Measurements from ENCODE around the gene MPDZ. TPM values are rescaled to one million over a fixed set of nuclear protein-coding genes. Genes with fewer than 3 reads are reported as not detected.

Gene MPDZ
- total RNA-seq, 1 donor from 2014 or later, result 31.3 TPM

DNA sequence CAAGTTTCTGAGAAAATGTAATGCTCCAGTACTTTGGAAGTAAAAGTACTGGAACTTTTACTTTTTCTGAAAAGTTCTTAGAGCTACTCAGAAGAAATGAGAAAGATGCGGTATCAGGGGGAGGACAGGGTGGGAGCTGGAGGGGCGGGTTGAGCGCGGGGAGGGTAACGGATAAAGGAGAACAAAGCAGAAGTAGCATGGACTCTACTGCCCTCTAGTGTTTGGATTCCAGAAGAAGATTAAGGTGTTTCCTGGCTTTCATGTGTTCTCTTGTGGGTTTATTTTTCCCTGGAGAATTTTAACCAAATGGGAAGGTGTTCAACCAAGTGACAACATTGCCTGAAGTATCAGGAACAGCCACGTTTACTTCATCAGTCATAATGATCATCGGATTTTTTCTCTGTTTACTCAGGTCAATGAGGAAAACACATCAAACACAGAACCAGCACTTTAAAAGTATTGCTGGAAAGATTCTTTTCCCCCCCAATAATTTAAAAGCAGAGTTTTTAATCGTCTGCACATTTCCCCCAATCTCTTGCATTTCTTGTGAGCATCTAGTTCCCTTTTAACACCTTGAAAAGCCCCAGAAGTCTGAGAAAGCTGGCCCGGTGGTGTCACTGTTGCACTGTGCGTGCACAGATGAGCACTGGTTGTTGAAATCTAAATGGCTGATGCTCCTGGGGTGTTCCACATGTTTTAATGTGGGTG lies 190.6 kb downstream of the MPDZ start:
- H3K36me3 ChIP-seq, result no peaks in the 10 kb centered on the region
- ATAC-seq (peak in 1 of 2 donors; percentile 70), DNase-seq (no peak)
- TF ChIP-seq, protein P1, sequence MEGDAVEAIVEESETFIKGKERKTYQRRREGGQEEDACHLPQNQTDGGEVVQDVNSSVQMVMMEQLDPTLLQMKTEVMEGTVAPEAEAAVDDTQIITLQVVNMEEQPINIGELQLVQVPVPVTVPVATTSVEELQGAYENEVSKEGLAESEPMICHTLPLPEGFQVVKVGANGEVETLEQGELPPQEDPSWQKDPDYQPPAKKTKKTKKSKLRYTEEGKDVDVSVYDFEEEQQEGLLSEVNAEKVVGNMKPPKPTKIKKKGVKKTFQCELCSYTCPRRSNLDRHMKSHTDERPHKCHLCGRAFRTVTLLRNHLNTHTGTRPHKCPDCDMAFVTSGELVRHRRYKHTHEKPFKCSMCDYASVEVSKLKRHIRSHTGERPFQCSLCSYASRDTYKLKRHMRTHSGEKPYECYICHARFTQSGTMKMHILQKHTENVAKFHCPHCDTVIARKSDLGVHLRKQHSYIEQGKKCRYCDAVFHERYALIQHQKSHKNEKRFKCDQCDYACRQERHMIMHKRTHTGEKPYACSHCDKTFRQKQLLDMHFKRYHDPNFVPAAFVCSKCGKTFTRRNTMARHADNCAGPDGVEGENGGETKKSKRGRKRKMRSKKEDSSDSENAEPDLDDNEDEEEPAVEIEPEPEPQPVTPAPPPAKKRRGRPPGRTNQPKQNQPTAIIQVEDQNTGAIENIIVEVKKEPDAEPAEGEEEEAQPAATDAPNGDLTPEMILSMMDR (IDR thresholded peaks at IDR 0.05), result peak; percentile 66
- no peaks in the 10 kb centered on the region for H3K4me1 ChIP-seq
- no peak overlapping the region for H3K27ac ChIP-seq
- intact Hi-C loops (cut with DNase I), result no loop called here
- H3K27me3 ChIP-seq (ENCODE audit: low read depth), result no peaks in the 10 kb centered on the region
- no peak overlapping the region for H3K4me3 ChIP-seq
- H3K9me3 ChIP-seq, result no peaks in the 10 kb centered on the region

DNA sequence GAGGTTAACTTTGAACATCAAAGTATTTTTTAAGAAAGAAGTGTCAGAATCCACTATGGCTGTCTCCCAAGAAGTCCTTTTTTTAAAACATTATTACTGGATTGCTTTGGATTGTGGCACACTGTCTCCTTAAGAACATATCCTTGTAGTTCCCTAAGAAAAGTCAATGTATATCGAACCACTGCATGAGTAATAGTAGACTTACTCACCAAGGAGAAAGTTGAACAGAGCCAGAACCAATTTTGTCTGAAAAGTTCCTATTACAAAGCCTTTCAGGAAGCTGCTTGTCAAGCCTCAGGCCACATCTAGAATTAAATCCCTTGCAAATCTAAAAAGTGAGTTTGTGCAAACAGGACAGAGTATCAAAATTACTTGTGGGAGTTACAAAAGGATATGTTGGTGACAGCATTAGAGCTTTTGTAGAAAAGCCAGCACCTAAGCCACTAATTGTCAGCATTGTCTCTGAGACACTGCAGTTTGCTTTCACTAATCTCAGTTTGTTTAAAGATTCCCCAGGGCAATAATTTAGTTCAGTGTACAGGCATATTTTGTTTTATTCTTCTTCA lies 195.4 kb downstream of the MPDZ start:
- ATAC-seq (no peak), DNase-seq (no peak)
- Histone ChIP-seq H3K27me3 (ENCODE audit: low read depth) (no peaks in the 10 kb centered on the region), H3K9me3 (no peaks in the 10 kb centered on the region), H3K36me3 (no peaks in the 10 kb centered on the region), H3K27ac (no peak overlapping the region), H3K4me3 (no peak overlapping the region), H3K4me1 (no peaks in the 10 kb centered on the region)
- TF ChIP-seq, protein P1 (IDR thresholded peaks at IDR 0.05), result no peak
- intact Hi-C loops (cut with DNase I), result no loop called here

DNA sequence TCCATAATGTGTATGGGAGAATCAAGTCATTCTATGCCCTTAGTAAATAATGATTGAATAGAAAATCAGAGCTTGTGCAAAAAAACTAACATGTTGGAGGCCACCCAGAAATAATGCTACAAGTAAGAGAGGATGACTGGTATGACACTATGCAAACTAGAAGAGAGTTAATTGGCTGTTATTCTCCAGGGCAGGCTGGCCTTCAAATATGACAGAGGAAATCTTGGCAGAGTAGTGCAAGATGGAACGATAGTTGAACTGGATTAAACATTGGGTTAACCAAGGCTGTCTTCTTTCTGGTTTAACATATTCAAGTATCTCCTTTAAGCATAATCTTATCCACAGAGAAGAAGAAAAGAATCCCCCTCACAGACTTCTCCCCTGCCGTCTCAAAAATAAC lies 196.1 kb downstream of the MPDZ start:
- no peaks in the 10 kb centered on the region for H3K9me3 ChIP-seq
- intact Hi-C loops (cut with DNase I), result no loop called here
- H3K36me3 ChIP-seq, result no peaks in the 10 kb centered on the region
- H3K27ac ChIP-seq, result no peak overlapping the region
- H3K4me3 ChIP-seq, result no peak overlapping the region
- DNase-seq (no peak), ATAC-seq (no peak)
- H3K4me1 ChIP-seq, result no peaks in the 10 kb centered on the region
- TF ChIP-seq, protein P1 (IDR thresholded peaks at IDR 0.05), result no peak
- no peaks in the 10 kb centered on the region for H3K27me3 ChIP-seq (ENCODE audit: low read depth)

DNA sequence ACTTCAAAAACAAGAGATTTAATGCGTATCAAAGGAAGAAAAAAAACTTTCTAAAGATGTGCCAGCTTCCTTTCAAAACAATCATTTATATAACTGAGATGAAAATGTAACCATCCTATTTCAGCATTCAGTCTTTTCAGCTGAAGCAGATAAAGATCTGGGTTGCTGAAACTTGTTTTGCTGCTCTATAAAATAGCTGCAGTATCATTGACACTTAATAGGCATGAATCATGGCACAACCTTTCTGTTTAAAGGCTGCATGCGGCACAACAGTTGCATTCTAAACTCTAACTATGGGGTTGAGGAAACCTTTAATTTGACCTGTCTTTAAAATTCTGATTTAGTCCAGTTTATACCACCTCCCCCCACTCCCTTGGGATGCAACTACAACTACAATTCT lies 196.7 kb downstream of the MPDZ start:
- DNase-seq, result no peak
- Histone ChIP-seq H3K27ac (no peak overlapping the region), H3K9me3 (no peaks in the 10 kb centered on the region), H3K27me3 (ENCODE audit: low read depth) (no peaks in the 10 kb centered on the region), H3K4me1 (no peaks in the 10 kb centered on the region), H3K36me3 (no peaks in the 10 kb centered on the region), H3K4me3 (no peak overlapping the region)
- TF ChIP-seq, protein P1 (IDR thresholded peaks at IDR 0.05), result no peak
- intact Hi-C loops (cut with DNase I), result no loop called here
- ATAC-seq, result no peak

DNA sequence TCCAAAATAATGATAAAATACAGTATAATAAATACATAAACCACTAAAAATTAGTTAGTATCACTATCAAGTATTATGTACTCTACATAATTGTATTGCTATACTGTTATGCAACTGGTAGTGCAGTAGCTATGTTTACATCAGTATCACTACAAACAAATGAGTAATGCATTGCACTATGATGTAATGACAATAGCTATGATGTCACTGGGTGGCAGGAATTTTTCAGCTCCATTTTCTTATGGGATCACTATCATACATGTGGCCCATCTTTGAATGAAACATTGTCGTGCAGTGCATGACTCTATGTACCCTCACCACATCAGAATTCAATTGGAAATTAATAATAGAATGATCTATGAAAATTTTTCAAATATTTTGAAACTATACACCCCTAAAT lies 201.3 kb downstream of the MPDZ start:
- TF ChIP-seq, protein P1 (IDR thresholded peaks at IDR 0.05), result no peak
- DNase-seq (no peak), ATAC-seq (no peak)
- H3K9me3 ChIP-seq, result no peaks in the 10 kb centered on the region
- H3K27me3 ChIP-seq (ENCODE audit: low read depth), result no peaks in the 10 kb centered on the region
- no peak overlapping the region for H3K4me3 ChIP-seq
- H3K4me1 ChIP-seq, result no peaks in the 10 kb centered on the region
- intact Hi-C loops (cut with DNase I), result no loop called here
- H3K27ac ChIP-seq, result no peak overlapping the region
- H3K36me3 ChIP-seq, result no peaks in the 10 kb centered on the region
